Large intestine (tissue), 3 donors: Measurements from ENCODE around the gene SAP30L. TPM values are rescaled to one million over a fixed set of nuclear protein-coding genes. Genes with fewer than 3 reads are reported as not detected.

Experiments used
- DNase-seq, 2 donors: peaks; one replicate each; pipeline versions ENCODE4 v3.0.0 to v3.0.0-alpha.2; 2013
- H3K27ac ChIP-seq: one replicate; pipeline ENCODE4 v1.5.1; 2013; ENCODE audit warnings: low read length
- H3K27me3 ChIP-seq: 2 replicates; pipeline ENCODE4 v1.6.1; 2013; ENCODE audit warnings: low read length; ENCODE audit not compliant: control insufficient read depth, insufficient read depth
- H3K36me3 ChIP-seq: 2 replicates; pipeline ENCODE4 v1.6.1; 2013; ENCODE audit warnings: low read length; ENCODE audit not compliant: control insufficient read depth, insufficient read depth
- H3K4me1 ChIP-seq: one replicate; pipeline ENCODE4 v1.6.1; 2013; ENCODE audit warnings: low read length; ENCODE audit not compliant: control insufficient read depth, insufficient read depth
- H3K4me3 ChIP-seq: one replicate; pipeline ENCODE4 v1.5.1; 2013; ENCODE audit warnings: low read length
- H3K9me3 ChIP-seq: one replicate; pipeline ENCODE4 v1.6.1; 2013; ENCODE audit warnings: mild to moderate bottlenecking, low read depth, low read length, moderate library complexity; ENCODE audit not compliant: control insufficient read depth
- WGBS: methylation state at CpG from one replicate; pipeline ENCODE4 v1.1.5; 2013; ENCODE audit warnings: low lambda C conversion rate; ENCODE audit not compliant: insufficient coverage; 5-methylcytosine and 5-hydroxymethylcytosine counted together
- polyA plus RNA-seq: library from polyadenylated mRNA; unstranded; fragments of 120-200 nt; gene quantifications from one replicate; pipeline ENCODE4 v1.2.1, GENCODE V29; 2013

The SAP30L gene
- polyA plus RNA-seq, 1 donor, result 39.2 TPM

DNA sequence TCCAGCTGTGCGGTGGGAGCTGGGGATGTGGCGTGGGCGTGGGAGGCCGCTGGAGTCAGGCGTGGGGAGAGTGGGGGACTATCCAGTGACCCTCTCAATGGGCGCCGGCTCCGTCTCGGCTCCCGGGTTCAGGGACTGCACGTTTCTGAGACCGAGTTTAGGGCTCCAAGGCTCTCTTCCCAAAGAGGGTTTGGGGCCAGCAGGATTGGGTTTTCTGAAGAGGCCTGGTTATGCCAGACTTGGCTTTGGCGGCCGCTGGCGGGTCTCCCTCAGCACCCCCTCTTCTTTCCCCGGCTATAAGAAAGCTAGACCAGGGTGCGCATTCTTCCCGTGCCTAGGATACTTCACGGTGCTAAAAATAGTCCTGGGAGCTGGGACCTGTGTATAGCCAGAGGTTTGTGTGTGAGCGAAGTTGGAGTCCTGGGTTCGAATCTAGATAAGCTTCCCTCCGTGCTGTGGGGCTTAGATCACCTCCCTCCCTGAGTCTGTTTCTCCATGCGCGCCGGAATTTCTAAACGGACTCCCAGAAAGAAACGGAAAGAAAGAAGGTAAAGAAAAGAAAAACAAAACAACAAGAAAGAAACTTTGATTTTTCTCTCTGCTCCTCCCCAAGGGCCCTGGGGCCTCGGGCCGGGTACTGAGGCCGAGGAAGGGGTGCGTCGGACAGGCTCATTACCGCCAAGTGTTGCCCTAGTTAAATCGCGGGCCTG, 27.2 kb downstream of the SAP30L start:
- Histone ChIP-seq H3K9me3 (peaks cover 11% of the 10 kb centered on the region), H3K36me3 (no peaks in the 10 kb centered on the region), H3K27ac (no peak overlapping the region), H3K4me1 (peaks cover 21% of the 10 kb centered on the region), H3K27me3 (peaks cover 88% of the 10 kb centered on the region), H3K4me3 (no peak overlapping the region)
- DNase-seq, result no peak
- 0% methylated on average over 1 of the region's 35 CpGs for WGBS

DNA sequence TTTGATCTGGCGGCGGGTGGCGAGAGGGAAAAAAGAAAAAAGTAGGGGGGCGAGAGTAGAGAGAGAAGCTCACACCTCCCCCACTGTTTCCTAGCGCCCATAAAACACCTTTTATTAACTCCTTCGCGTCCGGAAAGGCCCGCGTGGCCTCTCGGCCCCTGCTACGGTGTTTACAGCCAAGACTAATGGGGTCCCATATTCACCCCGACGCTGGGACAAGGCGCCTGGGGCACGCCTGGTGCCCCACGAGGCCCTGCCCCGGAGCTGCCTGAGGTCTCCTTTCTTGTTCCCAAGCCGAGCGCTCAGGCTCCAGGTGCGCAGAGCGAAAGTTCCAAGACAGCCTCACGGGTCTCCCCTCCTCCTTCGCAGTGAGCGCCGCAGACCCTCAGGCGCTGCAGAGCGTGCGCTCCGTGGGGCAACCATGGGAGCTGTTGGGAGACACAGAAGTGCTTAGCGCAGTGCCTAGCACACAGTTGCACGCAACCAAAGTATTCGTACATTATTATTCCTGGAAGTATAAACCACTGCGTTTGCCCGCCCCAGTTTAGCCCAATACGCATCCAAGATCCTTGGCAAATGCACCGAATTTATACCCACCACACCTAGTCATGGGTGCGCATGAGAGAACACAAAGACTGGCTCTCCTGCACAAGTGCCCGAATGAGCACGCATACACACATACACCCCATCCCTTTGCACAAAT, 27.9 kb downstream of the SAP30L start:
- no CpG with 5 or more reads among the region's 40 CpGs for WGBS
- H3K27me3 ChIP-seq, result peaks cover 95% of the 10 kb centered on the region
- H3K27ac ChIP-seq, result no peak overlapping the region
- DNase-seq, result no peak
- H3K4me1 ChIP-seq, result peaks cover 26% of the 10 kb centered on the region
- no peaks in the 10 kb centered on the region for H3K36me3 ChIP-seq
- H3K4me3 ChIP-seq, result no peak overlapping the region
- peaks cover 11% of the 10 kb centered on the region for H3K9me3 ChIP-seq

DNA sequence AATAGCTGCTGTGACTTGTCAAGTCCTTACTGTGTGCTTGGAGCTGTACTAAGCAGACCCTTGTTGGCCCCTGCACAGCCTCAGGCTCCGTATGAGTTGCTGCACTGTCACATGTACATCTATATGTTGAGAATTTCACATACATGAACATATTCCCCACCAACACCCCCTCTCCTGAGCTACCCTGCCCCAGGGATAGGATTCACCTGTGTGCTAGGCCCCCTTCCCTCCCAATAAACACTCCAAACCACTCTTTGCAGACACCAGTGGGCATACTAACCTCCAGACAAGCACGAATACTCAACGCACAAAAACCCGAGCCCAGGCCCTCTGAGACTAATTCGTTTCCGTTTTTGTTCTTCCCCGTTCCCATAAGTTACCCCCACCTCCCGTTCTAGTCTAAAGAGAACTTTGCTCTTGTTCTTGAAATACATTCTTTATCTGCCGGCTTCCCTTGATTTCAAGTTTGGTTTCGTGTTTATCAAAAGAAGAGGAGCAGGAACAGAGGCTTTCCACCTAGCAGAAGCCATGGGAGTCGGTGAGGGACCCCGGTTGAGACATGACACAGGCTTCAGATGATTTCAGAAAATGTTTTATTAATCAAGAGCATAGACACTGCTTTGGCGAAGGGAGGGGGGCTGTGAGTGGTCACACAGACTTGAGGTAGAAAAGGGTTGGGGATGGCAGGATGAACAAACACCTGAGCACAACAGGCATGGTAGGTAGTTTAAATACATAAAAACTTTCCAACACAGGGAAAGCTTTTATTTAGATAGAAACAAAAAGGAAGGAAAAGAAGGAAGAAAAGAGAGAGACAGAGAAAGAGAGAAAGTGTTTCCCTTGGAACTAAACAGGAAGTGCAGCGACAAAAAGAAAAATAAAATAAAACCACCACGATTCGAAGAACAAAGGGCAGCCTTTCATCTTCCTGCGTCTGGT, 28.9 kb downstream of the SAP30L start:
- peak in 1 of 2 donors; percentile 30 for DNase-seq
- H3K4me3 ChIP-seq, result no peak overlapping the region
- H3K9me3 ChIP-seq, result peaks cover 18% of the 10 kb centered on the region
- peaks cover 98% of the 10 kb centered on the region for H3K27me3 ChIP-seq
- 4% methylated on average over 4 of the region's 17 CpGs for WGBS
- H3K4me1 ChIP-seq, result peaks cover 33% of the 10 kb centered on the region
- H3K27ac ChIP-seq, result no peak overlapping the region
- H3K36me3 ChIP-seq, result no peaks in the 10 kb centered on the region

DNA sequence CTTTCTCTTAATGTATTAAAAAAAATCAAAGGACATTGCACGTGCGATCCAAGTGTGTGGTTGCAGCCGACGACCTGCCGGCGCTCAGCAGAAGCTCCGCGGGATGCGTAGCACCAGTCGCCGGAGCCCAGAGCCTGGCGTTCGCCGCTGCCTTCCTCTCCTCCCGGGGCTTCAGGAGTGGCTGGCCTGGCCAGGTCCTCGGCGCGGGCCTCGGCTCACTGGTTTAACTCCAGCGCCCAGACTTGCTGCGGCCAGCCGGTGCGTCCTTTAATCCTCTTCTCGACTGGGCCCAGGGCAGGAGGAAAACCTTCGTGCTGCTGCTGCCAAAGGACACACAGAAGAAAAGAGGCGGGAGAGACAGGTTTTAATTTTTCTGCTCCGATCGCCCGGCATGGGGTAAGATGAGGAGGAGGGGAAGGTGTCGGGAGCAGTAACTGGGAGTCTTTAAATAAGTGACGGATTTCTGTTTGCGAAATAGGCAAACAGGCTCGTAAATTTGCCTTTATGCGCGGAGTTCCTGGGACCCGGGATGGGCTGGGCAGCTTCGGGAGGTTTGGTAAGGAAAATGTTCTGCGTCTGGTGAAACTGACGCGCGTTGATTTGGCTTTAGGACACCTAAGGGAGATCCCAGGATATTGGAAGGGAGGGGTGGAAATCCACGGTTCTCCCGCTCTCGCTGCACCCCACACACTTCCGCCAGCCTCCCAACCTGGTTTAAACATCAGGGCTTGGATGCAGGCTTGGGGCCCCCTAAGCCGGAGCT, 30.0 kb downstream of the SAP30L start:
- Histone ChIP-seq H3K4me1 (peaks cover 34% of the 10 kb centered on the region), H3K36me3 (no peaks in the 10 kb centered on the region), H3K9me3 (peaks cover 18% of the 10 kb centered on the region), H3K27me3 (peaks cover 99% of the 10 kb centered on the region), H3K4me3 (peak overlapping the region; percentile 39), H3K27ac (no peak overlapping the region)
- WGBS, result no CpG with 5 or more reads among the region's 46 CpGs
- DNase-seq, result peak in 1 of 2 donors; percentile 29

DNA sequence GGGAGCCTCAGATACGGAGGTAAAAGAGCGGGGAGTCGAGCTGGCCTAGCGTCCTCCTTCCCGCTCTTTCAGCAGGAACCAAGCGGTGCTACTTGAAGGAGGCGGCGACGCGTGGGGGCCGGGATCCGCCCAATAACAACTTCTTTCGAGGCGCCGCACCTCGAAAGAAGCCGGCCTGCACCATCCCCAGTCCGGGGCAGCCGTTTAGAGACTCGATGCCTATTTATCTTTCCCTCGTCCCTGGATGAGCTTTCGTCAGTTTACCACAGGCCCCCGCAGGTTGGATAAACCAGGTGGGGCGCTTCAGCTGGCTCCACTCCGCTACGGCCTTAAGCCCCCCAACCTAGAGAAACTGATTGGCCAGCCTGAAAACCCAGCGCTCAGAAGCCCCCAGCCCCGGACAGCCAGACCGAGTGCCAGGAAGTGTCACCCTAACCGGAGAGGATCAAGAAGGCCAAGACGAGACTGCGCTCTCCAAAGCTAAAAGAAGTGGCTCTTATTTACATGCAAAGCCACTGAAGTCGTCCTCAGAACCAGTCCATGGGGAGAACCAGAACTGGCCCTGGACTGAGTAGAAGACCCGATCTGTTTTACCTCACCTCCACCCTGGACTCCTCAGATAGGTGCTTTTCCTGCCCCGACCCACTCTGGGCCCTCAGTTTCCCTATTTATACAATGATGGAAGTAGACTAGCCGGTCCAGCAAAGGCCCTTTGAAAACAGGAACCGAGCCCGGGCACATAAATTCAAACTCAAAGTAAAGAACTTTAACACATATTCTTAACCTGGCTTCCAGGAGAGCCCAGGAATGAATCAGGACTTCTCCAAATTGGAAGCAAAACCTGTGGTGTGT, 30.8 kb downstream of the SAP30L start:
- peaks cover 100% of the 10 kb centered on the region for H3K27me3 ChIP-seq
- no peak for DNase-seq
- H3K4me3 ChIP-seq, result peak overlapping the region; percentile 39
- WGBS, result no CpG with 5 or more reads among the region's 38 CpGs
- H3K4me1 ChIP-seq, result peaks cover 34% of the 10 kb centered on the region
- H3K36me3 ChIP-seq, result no peaks in the 10 kb centered on the region
- H3K27ac ChIP-seq, result no peak overlapping the region
- H3K9me3 ChIP-seq, result peaks cover 18% of the 10 kb centered on the region

DNA sequence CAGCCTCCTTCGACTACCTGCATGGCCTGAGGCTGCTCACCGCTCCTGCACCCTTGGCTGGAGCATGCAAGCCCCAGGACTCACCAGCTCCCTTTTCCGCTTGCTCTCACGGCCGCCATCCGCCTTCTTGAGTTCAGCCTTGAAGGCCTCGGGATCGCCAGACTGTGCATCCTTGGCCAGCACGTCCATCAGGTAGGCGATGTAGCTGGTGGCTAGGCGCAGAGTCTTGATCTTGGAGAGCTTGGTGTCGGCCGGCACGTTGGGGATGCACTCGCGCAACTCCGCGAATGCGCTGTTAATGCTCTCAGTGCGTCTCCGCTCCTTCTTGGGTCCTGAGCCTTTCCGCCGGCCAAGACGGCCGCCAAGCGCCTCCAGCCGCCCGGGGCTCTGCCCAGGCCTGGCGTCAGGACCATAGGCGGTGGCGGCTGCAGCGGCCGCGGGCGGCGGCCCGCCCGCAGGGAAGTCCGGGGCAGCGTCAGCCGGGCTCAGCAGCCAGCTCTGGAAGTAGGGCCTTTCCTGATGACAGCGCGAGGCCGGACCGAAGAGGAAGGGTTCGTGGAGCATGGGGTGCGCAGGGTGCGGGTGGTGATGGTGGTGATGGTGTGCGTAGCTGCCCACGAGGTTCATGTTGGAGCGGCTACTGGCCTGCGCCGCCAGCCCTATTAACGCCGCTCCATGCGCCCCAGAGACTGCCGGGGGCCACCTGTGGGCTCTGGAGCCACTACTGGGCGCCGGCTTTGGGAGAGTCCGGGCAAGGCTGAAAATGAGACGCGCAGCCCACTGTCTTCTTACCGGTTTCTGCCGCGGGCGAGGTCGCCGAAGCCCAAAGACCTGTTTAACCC, 31.8 kb downstream of the SAP30L start:
- H3K9me3 ChIP-seq, result peaks cover 18% of the 10 kb centered on the region
- peaks cover 100% of the 10 kb centered on the region for H3K27me3 ChIP-seq
- no CpG with 5 or more reads among the region's 68 CpGs for whole genome bisulfite sequencing
- H3K4me3 ChIP-seq, result peak overlapping the region; percentile 46
- no peaks in the 10 kb centered on the region for H3K36me3 ChIP-seq
- peak in 1 of 2 donors; percentile 29 for DNase-seq
- H3K27ac ChIP-seq, result peak overlapping the region; percentile 20
- H3K4me1 ChIP-seq, result peaks cover 34% of the 10 kb centered on the region

DNA sequence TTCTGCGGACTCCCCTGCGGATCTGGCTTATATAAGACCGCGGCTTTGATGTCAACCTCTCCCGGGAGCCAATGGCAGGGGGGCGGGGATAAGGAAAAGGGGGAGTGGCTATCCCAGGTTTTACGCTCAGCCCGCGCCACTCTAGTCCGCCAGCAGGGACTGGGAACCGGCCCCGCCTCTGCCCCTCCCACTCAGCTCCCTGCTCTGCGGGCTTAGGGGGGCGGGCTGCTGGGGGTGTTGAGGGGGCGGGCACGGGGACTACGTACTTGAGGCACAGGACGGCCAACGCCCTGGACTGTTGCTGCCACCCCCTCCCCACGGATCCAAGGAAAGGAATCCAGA, 32.4 kb downstream of the SAP30L start, which contains the start of gene HAND1:
HAND1 (minus strand) TSS at position 4 of the 342 bp plus-strand sequence. CDS start 219 bp downstream, outside the sequence.
- H3K4me1 ChIP-seq, result peaks cover 40% of the 10 kb centered on the region
- DNase-seq, result peak; percentile 40 to 62
- H3K4me3 ChIP-seq, result peak within 1 kb of the TSS; percentile 46
- H3K36me3 ChIP-seq, result no peaks in the 10 kb centered on the region
- H3K27me3 ChIP-seq, result peaks cover 100% of the 10 kb centered on the region
- WGBS, result no CpG with 5 or more reads among the region's 20 CpGs
- H3K27ac ChIP-seq, result peak within 1 kb of the TSS; percentile 40
- peaks cover 14% of the 10 kb centered on the region for H3K9me3 ChIP-seq

DNA sequence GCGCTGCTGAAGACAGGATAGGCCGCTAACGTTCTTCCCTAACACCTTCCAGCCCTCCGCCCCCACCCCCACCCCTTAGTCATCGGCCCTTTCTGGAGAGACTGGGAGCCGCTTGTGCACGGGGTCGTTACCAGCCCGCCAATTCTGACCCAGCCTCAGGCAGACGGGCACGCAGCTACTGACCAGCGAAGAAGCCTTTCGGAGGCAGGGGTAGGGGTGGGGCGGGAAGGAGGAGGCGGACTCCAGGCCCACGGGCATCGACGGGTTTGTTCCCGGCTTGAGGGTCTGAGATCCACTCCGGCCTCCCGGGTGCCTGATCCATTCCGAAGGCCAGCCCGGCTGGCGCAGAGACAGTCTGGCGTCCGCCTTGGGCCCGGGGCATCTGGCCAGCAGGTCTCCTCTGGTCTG, 33.0 kb downstream of the SAP30L start:
- no CpG with 5 or more reads among the region's 27 CpGs for WGBS
- Histone ChIP-seq H3K27me3 (peaks cover 100% of the 10 kb centered on the region), H3K9me3 (peaks cover 11% of the 10 kb centered on the region), H3K4me3 (peak overlapping the region; percentile 11), H3K27ac (peak overlapping the region; percentile 40), H3K36me3 (no peaks in the 10 kb centered on the region), H3K4me1 (peaks cover 40% of the 10 kb centered on the region)
- no peak for DNase-seq
